NCI-H1048 (cell line): ENCODE data around the gene C10orf53.
"Not testable (repeated sequence)": the region's sequence is repeated elsewhere in the genome, so short reads cannot be mapped to it uniquely, and the experiment has no call there.

Source experiments
- DNase-seq: peaks from one replicate; lab custom pipeline; 2025; lab: John Stamatoyannopoulos, UW

C10orf53 gene

GRCh38 chr10:49652421-49653272 is 26.8 kb upstream of the C10orf53 start:
- no peak for DNase-seq

- DNase-seq = no peak
Observed at GRCh38 chr10:49653273-49653929, 26.1 kb upstream of the C10orf53 start.

- no peak for DNase-seq
Observed at GRCh38 chr10:49654036-49654693, 25.3 kb upstream of the C10orf53 start.

- DNase-seq = no peak
Observed at GRCh38 chr10:49655099-49655498, 24.4 kb upstream of the C10orf53 start.

- DNase-seq = no peak
Observed at GRCh38 chr10:49656845-49657493, 22.5 kb upstream of the C10orf53 start.

- no peak for DNase-seq
Observed at GRCh38 chr10:49657606-49658005, 21.8 kb upstream of the C10orf53 start.

- no peak for DNase-seq
Observed at GRCh38 chr10:49661140-49661856, 18.2 kb upstream of the C10orf53 start.

GRCh38 chr10:49662169-49662830 is 17.2 kb upstream of the C10orf53 start:
- DNase-seq = no peak

- DNase-seq = no peak
Observed at GRCh38 chr10:49663596-49663995, 15.9 kb upstream of the C10orf53 start.

- no peak for DNase-seq
Observed at GRCh38 chr10:49664006-49664841, 15.2 kb upstream of the C10orf53 start.

- DNase-seq = no peak
Observed at GRCh38 chr10:49664842-49665355, 14.6 kb upstream of the C10orf53 start.

- DNase-seq = no peak
Observed at GRCh38 chr10:49666054-49666615, 13.3 kb upstream of the C10orf53 start.

- no peak for DNase-seq
Observed at GRCh38 chr10:49666685-49667084, 12.8 kb upstream of the C10orf53 start.

GRCh38 chr10:49667991-49668390 is 11.5 kb upstream of the C10orf53 start:
- no peak for DNase-seq

- DNase-seq = no peak
Observed at GRCh38 chr10:49668684-49669083, 10.8 kb upstream of the C10orf53 start.

- no peak for DNase-seq
Observed at GRCh38 chr10:49678827-49679479, 498 bp upstream of the C10orf53 start.

- DNase-seq = not testable (repeated sequence)
Observed at GRCh38 chr10:49682449-49682848, 3.0 kb downstream of the C10orf53 start.

GRCh38 chr10:49682879-49683278 is 3.4 kb downstream of the C10orf53 start:
- DNase-seq = no peak

- no peak for DNase-seq
Observed at GRCh38 chr10:49686651-49687050, 7.2 kb downstream of the C10orf53 start.
